Endothelial cell of umbilical vein (primary cell): ENCODE measurements around the gene INSYN2B. TPM values are rescaled to one million over a fixed set of nuclear protein-coding genes. Genes with fewer than 3 reads are reported as not detected.

ENCODE experiments used
- BruUV-seq: library from RNA; stranded (reverse); fragments of 400-500 nt; replicated peaks from 2 replicates; lab custom pipeline; 2021; lab: Mats Ljungman, UMichigan
- CTCF ChIA-PET: fragments of 300-600, 350-600 bp; sonication (Branson Sonifier 250); formaldehyde crosslinking; loops from one replicate; lab custom pipeline; 2021; ENCODE audit warnings: antibody characterized with exemption, inconsistent platforms; lab: Charles Lee
- POLR2A ChIA-PET: fragments of 300-600, 350-600 bp; sonication (Branson Sonifier 250); formaldehyde crosslinking; loops from one replicate; lab custom pipeline; 2021; ENCODE audit warnings: antibody characterized with exemption, inconsistent platforms; lab: Charles Lee
- DNase-seq: peaks from one replicate; pipeline ENCODE4 v3.0.0-alpha.2; 2011; ENCODE audit warnings: low read depth, low spot score
- FAIRE-seq: peaks from 2 replicates; lab custom pipeline; 2011; peaks lifted over from hg19 to GRCh38; lab: Jason Lieb, UNC
- H2AFZ ChIP-seq: 2 replicates; pipeline ENCODE4 v1.6.0; 2012; ENCODE audit warnings: low read depth, low read length, control low read depth, inconsistent platforms
- H3K27ac ChIP-seq: 2 replicates; pipeline ENCODE4 v1.5.1; 2011; ENCODE audit warnings: low read depth, mild to moderate bottlenecking, control low read depth, low read length, moderate library complexity; ENCODE audit not compliant: insufficient read depth
- H3K27me3 ChIP-seq, 2 experiments: 2 replicates each; pipeline versions ENCODE4 v1.6.0 to v1.6.1; 2011; ENCODE audit warnings: low read length in 2 of 2, mixed read lengths in 1 of 2; ENCODE audit not compliant: control insufficient read depth in 2 of 2, insufficient read depth in 2 of 2
- H3K36me3 ChIP-seq, 2 experiments: 2 replicates in 1 of 2; 3 replicates in 1 of 2; pipeline ENCODE4 v1.5.1; 2011; ENCODE audit warnings: low read length in 2 of 2, mild to moderate bottlenecking in 1 of 2, moderate library complexity in 1 of 2; ENCODE audit not compliant: control insufficient read depth in 2 of 2, insufficient read depth in 2 of 2; ENCODE audit errors: extremely low read depth in 1 of 2
- H3K4me1 ChIP-seq: 3 replicates; pipeline ENCODE4 v1.5.1; 2011; ENCODE audit warnings: mild to moderate bottlenecking, low read length; ENCODE audit not compliant: control insufficient read depth, insufficient read depth; ENCODE audit errors: extremely low read depth
- H3K4me2 ChIP-seq: 2 replicates; pipeline ENCODE4 v1.6.1; 2011; ENCODE audit warnings: low read length, control low read depth, mixed read lengths; ENCODE audit not compliant: insufficient read depth
- H3K4me3 ChIP-seq, 3 experiments: fragments of 200-600 bp in 1 of 3; sonication (generic), shearing (Covaris generic) in 1 of 3; replicated peaks in 1 of 3; 2 replicates each; pipeline ENCODE4 v1.5.1; 2011 to 2016; ENCODE audit warnings: control low read depth in 3 of 3, low read length in 3 of 3, mild to moderate bottlenecking in 2 of 3, inconsistent platforms in 1 of 3, low read depth in 1 of 3, moderate library complexity in 1 of 3; ENCODE audit not compliant: insufficient read depth in 1 of 3
- H3K79me2 ChIP-seq: 2 replicates; pipeline ENCODE4 v1.6.0; 2012; ENCODE audit warnings: low read length, inconsistent platforms; ENCODE audit not compliant: control insufficient read depth, insufficient read depth
- H3K9ac ChIP-seq: replicated peaks from 2 replicates; pipeline ENCODE3; 2011; ENCODE audit warnings: low read length, control low read depth; ENCODE audit not compliant: insufficient read depth; ENCODE audit errors: extremely low read depth
- H3K9me1 ChIP-seq: replicated peaks from 3 replicates; pipeline ENCODE4 v1.6.0; 2011; ENCODE audit warnings: mild to moderate bottlenecking, low read length; ENCODE audit not compliant: control insufficient read depth, insufficient read depth; ENCODE audit errors: extremely low read depth
- H3K9me3 ChIP-seq: replicated peaks from 2 replicates; pipeline ENCODE4 v1.5.1; 2012; ENCODE audit warnings: low read length, inconsistent platforms; ENCODE audit not compliant: control insufficient read depth, insufficient read depth
- H4K20me1 ChIP-seq: replicated peaks from 2 replicates; pipeline ENCODE3; 2011; ENCODE audit warnings: mild to moderate bottlenecking, low read length; ENCODE audit not compliant: control insufficient read depth, insufficient read depth; ENCODE audit errors: extremely low read depth
- CTCF ChIP-seq, 2 donors: IDR thresholded peaks; 1 replicate in 1 of 2; 2 replicates in 1 of 2; pipeline ENCODE4 v1.5.1; 2011; ENCODE audit warnings: low read length in 2 of 2, mild to moderate bottlenecking in 2 of 2, moderate library complexity in 2 of 2, control low read depth in 1 of 2, inconsistent platforms in 1 of 2, low read depth in 1 of 2; ENCODE audit not compliant: insufficient read depth in 1 of 2; ENCODE audit errors: extremely low read depth in 1 of 2
- EZH2 ChIP-seq: IDR thresholded peaks from 2 replicates; pipeline ENCODE4 v1.6.1; 2012; ENCODE audit warnings: borderline replicate concordance, low read depth, mild to moderate bottlenecking, moderate library complexity, low read length, inconsistent platforms; ENCODE audit not compliant: severe bottlenecking
- FOS ChIP-seq: IDR thresholded peaks from 2 replicates; pipeline ENCODE4 v1.6.1; 2011; ENCODE audit warnings: mild to moderate bottlenecking, low read length, moderate library complexity, borderline replicate concordance; ENCODE audit not compliant: insufficient read depth
- GATA2 ChIP-seq: IDR thresholded peaks from 2 replicates; pipeline ENCODE4 v1.7.0; 2011; ENCODE audit warnings: low read depth, mild to moderate bottlenecking, moderate library complexity, mixed read lengths, low read length; ENCODE audit not compliant: insufficient read length, insufficient read depth
- JUN ChIP-seq: IDR thresholded peaks from 2 replicates; pipeline ENCODE4 v1.6.1; 2011; ENCODE audit warnings: borderline replicate concordance, low read depth; ENCODE audit not compliant: insufficient read length, insufficient read depth
- MAX ChIP-seq: IDR thresholded peaks from 2 replicates; pipeline ENCODE4 v1.6.1; 2011; ENCODE audit not compliant: insufficient read depth, insufficient read length
- MYC ChIP-seq: IDR thresholded peaks from one replicate; pipeline ENCODE4 v1.6.1; 2011; ENCODE audit warnings: mild to moderate bottlenecking, low read depth, low read length
- POLR2A ChIP-seq: IDR thresholded peaks from 2 replicates; pipeline ENCODE4 v1.6.1; 2012; ENCODE audit warnings: low read depth, mild to moderate bottlenecking, control low read depth, low read length
- POLR2AphosphoS5 ChIP-seq: IDR thresholded peaks from 2 replicates; pipeline ENCODE4 v1.6.1; 2012; ENCODE audit warnings: low read depth, mild to moderate bottlenecking, control low read depth, low read length, moderate library complexity; ENCODE audit not compliant: insufficient read depth
- dilution Hi-C: fragments of 300-500 bp; cut with MboI; formaldehyde crosslinking; loops from one replicate; pipeline ENCODE4 v1.15.0; 2019; ENCODE audit warnings: low sequenced_read_pairs; ENCODE audit not compliant: extremely low pct_ligation_motif_present
- intact Hi-C: fragments of 100-400 bp; cut with micrococcal nuclease; formaldehyde crosslinking; loops from one replicate; pipeline ENCODE4 v1.10.0; 2022
- polyA plus RNA-seq, 4 experiments: library from polyadenylated mRNA; depleted of rRNA in 3 of 4; stranded (reverse) in 3 of 4; unstranded in 1 of 4; fragments of >200 nt; gene quantifications; 2 replicates each; pipeline versions ENCODE4 v1.2.1 to v1.2.3, GENCODE V29; 2011 to 2012; ENCODE audit warnings: missing spikeins in 1 of 4
- total RNA-seq: library from RNA; stranded (reverse); gene quantifications from 2 replicates; pipeline ENCODE4 v1.2.3, GENCODE V29; 2021

Gene INSYN2B
- total and polyA plus RNA-seq, 2 donors (not counting 3 experiments of a cell fraction or from before 2014, with no cell fraction given) = 8.2 to 17.1 TPM

DNA sequence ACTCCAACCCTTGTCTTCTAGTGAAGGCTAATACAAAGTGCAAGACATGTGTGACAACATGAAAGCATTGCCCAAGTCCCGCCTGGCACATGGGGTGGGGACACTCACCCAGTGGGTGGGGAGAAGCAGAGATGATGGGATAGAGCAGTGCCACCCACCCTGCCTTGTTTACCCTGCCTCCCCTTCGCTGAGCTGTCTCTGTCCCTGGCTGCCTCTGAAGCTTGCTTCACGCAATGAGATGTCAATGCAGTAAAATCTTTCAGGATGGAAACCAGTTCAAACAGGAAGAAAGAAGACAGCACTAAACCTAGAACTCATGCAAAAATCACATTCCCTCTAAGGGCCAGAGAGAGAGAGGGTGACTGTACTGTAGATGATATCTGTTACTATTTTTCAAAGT, 148.0 kb downstream of the INSYN2B start:
- H2AFZ ChIP-seq = no peak overlapping the region
- intact Hi-C loops = no loop called here
- H3K79me2 ChIP-seq = no peaks in the 10 kb centered on the region
- no peak overlapping the region for H3K9ac ChIP-seq
- H4K20me1 ChIP-seq = no peaks in the 10 kb centered on the region
- DNase-seq = no peak
- TF ChIP-seq FOS (no peak), POLR2AphosphoS5 (no peak), JUN (no peak), GATA2 (no peak), MAX (no peak), CTCF (IDR thresholded peaks at IDR 0.05; ENCODE audit: extremely low read depth in 1 of 2, insufficient read depth in 1 of 2, low read depth in 1 of 2, low read length in 2 of 2) (no peak), POLR2A (no peak), EZH2 (no peak), MYC (no peak)
- ChIA-PET POLR2A (no interaction called here), CTCF (interaction anchor here (2.2 kb wide), 1 partner anchor 148 kb away, joined by 5 read pairs; the partner anchor contains the start of gene INSYN2B)
- dilution Hi-C loops = no loop called here
- no peak overlapping the region for H3K4me3 ChIP-seq
- H3K27ac ChIP-seq = no peak overlapping the region
- H3K9me1 ChIP-seq = no peaks in the 10 kb centered on the region
- no peak overlapping the region for H3K4me2 ChIP-seq
- no peak for FAIRE-seq
- no TSS peak for BruUV-seq
- no peaks in the 10 kb centered on the region for H3K36me3 ChIP-seq
- H3K4me1 ChIP-seq = no peaks in the 10 kb centered on the region
- no peaks in the 10 kb centered on the region for H3K9me3 ChIP-seq
- peaks cover 0 to 1% of the 10 kb centered on the region in 2 experiments for H3K27me3 ChIP-seq
